Adrenal gland (tissue), 5 donors: Measurements from ENCODE around the gene RAB26.

Experiments
- POLR2A ChIP-seq, 2 donors: fragments of 450-650 bp; IDR thresholded peaks; one replicate each; pipeline ENCODE4 v1.6.1; 2017; ENCODE audit warnings: antibody characterized with exemption in 2 of 2, mild to moderate bottlenecking in 2 of 2, moderate library complexity in 1 of 2
- TF ChIP-seq, protein P1 (sequence below), 6 experiments: fragments of 450-650 bp in 4 of 6; fragments of 200-600 bp in 2 of 6; sonication (generic) in 1 of 6; IDR thresholded peaks; 1 replicate in 5 of 6; 2 replicates in 1 of 6; pipeline versions ENCODE4 v1.5.1 to v1.8.0; 2016 to 2021; ENCODE audit warnings: antibody characterized with exemption in 6 of 6, mild to moderate bottlenecking in 2 of 6, moderate library complexity in 1 of 6
- donor health status: DM: no; HTN: no; CAD: no.

DNA sequence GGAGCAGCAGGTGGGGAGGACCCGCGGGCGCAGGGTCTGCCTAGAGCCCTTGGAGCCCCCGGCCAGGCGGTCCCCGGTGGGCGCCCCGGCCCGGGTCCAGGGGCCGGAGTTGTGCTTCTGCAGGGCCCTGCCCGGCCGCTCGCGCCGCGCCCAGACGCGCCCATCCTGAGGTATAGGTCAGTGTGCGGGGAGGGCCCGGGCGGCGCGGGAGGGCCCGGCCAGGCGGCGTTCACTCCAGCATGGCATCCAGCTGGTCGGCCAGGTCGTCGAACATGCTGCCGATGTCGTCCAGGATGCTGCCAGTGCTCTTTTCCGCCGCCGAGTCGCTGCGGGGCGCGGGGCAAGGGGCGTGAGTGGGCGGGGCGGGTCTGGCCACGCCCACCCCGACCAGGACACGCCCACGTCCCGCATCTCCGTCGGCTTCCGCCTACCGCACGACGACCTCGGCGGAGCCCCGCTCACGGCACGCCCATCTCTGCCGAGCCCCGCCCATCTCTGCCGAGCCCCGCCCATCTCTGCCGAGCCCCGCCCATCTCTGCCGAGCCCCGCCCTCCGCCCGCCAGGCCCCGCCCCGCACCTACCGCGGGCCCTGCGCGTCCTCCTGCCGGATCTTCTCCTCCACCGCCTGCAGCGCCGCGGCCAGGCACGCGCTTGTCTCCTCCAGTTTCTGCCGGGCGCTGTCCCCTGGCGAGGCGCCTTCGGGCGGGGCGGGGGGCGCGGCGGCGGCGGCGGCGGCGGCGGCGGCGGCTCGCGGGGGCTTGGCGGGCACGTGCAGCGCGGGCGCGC lies 30.1 kb downstream of the RAB26 start:
- TF ChIP-seq, protein P1, sequence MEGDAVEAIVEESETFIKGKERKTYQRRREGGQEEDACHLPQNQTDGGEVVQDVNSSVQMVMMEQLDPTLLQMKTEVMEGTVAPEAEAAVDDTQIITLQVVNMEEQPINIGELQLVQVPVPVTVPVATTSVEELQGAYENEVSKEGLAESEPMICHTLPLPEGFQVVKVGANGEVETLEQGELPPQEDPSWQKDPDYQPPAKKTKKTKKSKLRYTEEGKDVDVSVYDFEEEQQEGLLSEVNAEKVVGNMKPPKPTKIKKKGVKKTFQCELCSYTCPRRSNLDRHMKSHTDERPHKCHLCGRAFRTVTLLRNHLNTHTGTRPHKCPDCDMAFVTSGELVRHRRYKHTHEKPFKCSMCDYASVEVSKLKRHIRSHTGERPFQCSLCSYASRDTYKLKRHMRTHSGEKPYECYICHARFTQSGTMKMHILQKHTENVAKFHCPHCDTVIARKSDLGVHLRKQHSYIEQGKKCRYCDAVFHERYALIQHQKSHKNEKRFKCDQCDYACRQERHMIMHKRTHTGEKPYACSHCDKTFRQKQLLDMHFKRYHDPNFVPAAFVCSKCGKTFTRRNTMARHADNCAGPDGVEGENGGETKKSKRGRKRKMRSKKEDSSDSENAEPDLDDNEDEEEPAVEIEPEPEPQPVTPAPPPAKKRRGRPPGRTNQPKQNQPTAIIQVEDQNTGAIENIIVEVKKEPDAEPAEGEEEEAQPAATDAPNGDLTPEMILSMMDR (IDR thresholded peaks at IDR 0.05): no peak
- no peak for TF ChIP-seq POLR2A (IDR thresholded peaks at IDR 0.05)
